CD14-positive monocyte (primary cell): ENCODE measurements around the gene SYNE3. TPM values are rescaled to one million over a fixed set of nuclear protein-coding genes. Genes with fewer than 3 reads are reported as not detected.

Source experiments
- DNase-seq, 3 donors: peaks; one replicate each; pipeline ENCODE4 v3.0.0-alpha.2; 2011 to 2022
- H2AFZ ChIP-seq: 2 replicates; pipeline ENCODE4 v1.6.0; 2012; ENCODE audit warnings: mild to moderate bottlenecking, low read depth, low read length, inconsistent platforms; ENCODE audit not compliant: insufficient read depth, poor library complexity, severe bottlenecking
- H3K27ac ChIP-seq, 2 donors: 1 replicate in 1 of 2; 2 replicates in 1 of 2; pipeline ENCODE4 v1.5.1; 2012 to 2013; ENCODE audit warnings: low read length in 2 of 2, control low read depth in 1 of 2, inconsistent platforms in 1 of 2, low read depth in 1 of 2, mild to moderate bottlenecking in 1 of 2
- H3K27me3 ChIP-seq, 2 donors: one replicate each; pipeline versions ENCODE4 v1.6.0 to v1.6.1; 2011 to 2013; ENCODE audit warnings: low read length in 2 of 2; ENCODE audit not compliant: control insufficient read depth in 2 of 2, insufficient read depth in 2 of 2
- H3K36me3 ChIP-seq, 2 donors: replicated peaks in 1 of 2; 1 replicate in 1 of 2; 2 replicates in 1 of 2; pipeline versions ENCODE4 v1.5.1 to v1.6.1; 2012 to 2013; ENCODE audit warnings: low read length in 2 of 2, control low read depth in 1 of 2, inconsistent platforms in 1 of 2, mild to moderate bottlenecking in 1 of 2; ENCODE audit not compliant: insufficient read depth in 2 of 2, control insufficient read depth in 1 of 2
- H3K4me1 ChIP-seq, 2 donors: 1 replicate in 1 of 2; 2 replicates in 1 of 2; pipeline versions ENCODE4 v1.5.1 to v1.6.1; 2012 to 2013; ENCODE audit warnings: low read length in 2 of 2, control low read depth in 1 of 2, inconsistent platforms in 1 of 2, mild to moderate bottlenecking in 1 of 2, moderate library complexity in 1 of 2; ENCODE audit not compliant: insufficient read depth in 2 of 2, control insufficient read depth in 1 of 2
- H3K4me2 ChIP-seq: replicated peaks from 2 replicates; pipeline ENCODE3; 2012; ENCODE audit warnings: low read length, moderate library complexity, mild to moderate bottlenecking; ENCODE audit not compliant: poor library complexity, severe bottlenecking; ENCODE audit errors: extremely low read depth
- H3K4me3 ChIP-seq, 3 experiments: fragments of 200-600 bp in 1 of 3; sonication (generic) in 1 of 3; replicated peaks in 1 of 3; 1 replicate in 2 of 3; 2 replicates in 1 of 3; pipeline ENCODE4 v1.5.1; 2011 to 2013; ENCODE audit warnings: low read length in 3 of 3, mild to moderate bottlenecking in 3 of 3, control low read depth in 2 of 3, low read depth in 2 of 3, inconsistent platforms in 1 of 3, moderate library complexity in 1 of 3
- H3K79me2 ChIP-seq: 2 replicates; pipeline ENCODE4 v1.6.0; 2012; ENCODE audit warnings: mild to moderate bottlenecking, control low read depth, inconsistent platforms, low read length, moderate library complexity; ENCODE audit not compliant: insufficient read depth
- H3K9ac ChIP-seq: 2 replicates; pipeline ENCODE4 v1.6.0; 2017; ENCODE audit warnings: low read length, mild to moderate bottlenecking; ENCODE audit not compliant: insufficient read depth, poor library complexity, severe bottlenecking
- H3K9me3 ChIP-seq, 2 donors: replicated peaks in 1 of 2; 1 replicate in 1 of 2; 2 replicates in 1 of 2; pipeline versions ENCODE4 v1.5.1 to v1.6.1; 2012 to 2013; ENCODE audit warnings: low read length in 2 of 2, control low read depth in 1 of 2; ENCODE audit not compliant: control insufficient read depth in 1 of 2, insufficient read depth in 1 of 2
- H4K20me1 ChIP-seq: 2 replicates; pipeline ENCODE4 v1.6.0; 2012; ENCODE audit warnings: mild to moderate bottlenecking, low read length, control low read depth, moderate library complexity; ENCODE audit not compliant: insufficient read depth
- H3K27ac Mint-ChIP-seq, 7 donors: one replicate each; pipeline ENCODE4 v1.8.0; 2020; ENCODE audit warnings: mild to moderate bottlenecking in 7 of 7, mixed read lengths in 7 of 7, moderate library complexity in 6 of 7, inconsistent platforms in 2 of 7
- H3K27me3 Mint-ChIP-seq, 3 donors: one replicate each; pipeline ENCODE4 v1.8.0; 2021 to 2022; ENCODE audit warnings: low read depth in 3 of 3, mild to moderate bottlenecking in 3 of 3, mixed read lengths in 3 of 3, moderate library complexity in 3 of 3, inconsistent platforms in 1 of 3
- H3K36me3 Mint-ChIP-seq, 2 donors: one replicate each; pipeline ENCODE4 v1.8.0; 2020; ENCODE audit warnings: mixed read lengths in 2 of 2, inconsistent platforms in 1 of 2, mild to moderate bottlenecking in 1 of 2
- H3K4me1 Mint-ChIP-seq: one replicate; pipeline ENCODE4 v1.8.0; 2020; ENCODE audit warnings: mild to moderate bottlenecking, mixed read lengths
- H3K4me3 Mint-ChIP-seq, 2 donors: one replicate each; pipeline ENCODE4 v1.8.0; 2020; ENCODE audit warnings: mild to moderate bottlenecking in 2 of 2, mixed read lengths in 2 of 2, moderate library complexity in 1 of 2
- H3K9me3 Mint-ChIP-seq, 7 donors: one replicate each; pipeline ENCODE4 v1.8.0; 2020 to 2022; ENCODE audit warnings: mixed read lengths in 7 of 7, mild to moderate bottlenecking in 6 of 7, moderate library complexity in 6 of 7, inconsistent platforms in 2 of 7
- CTCF ChIP-seq: fragments of 200-600 bp; IDR thresholded peaks from one replicate; pipeline ENCODE4 v1.8.0; 2022; ENCODE audit warnings: antibody characterized with exemption, mild to moderate bottlenecking
- WGBS: methylation state at CpG from one replicate; pipeline ENCODE4 v1.1.5; 2013; ENCODE audit warnings: missing lambda C conversion rate; ENCODE audit not compliant: insufficient coverage; 5-methylcytosine and 5-hydroxymethylcytosine counted together
- intact Hi-C, 2 donors: fragments of 100-400 bp; cut with micrococcal nuclease; formaldehyde crosslinking; loops; one replicate each; pipeline versions ENCODE4 v1.15.0 to v1.15.1; 2023
- polyA plus RNA-seq, 3 donors: library from polyadenylated mRNA; depleted of rRNA in 1 of 3; unstranded in 2 of 3; stranded (reverse) in 1 of 3; fragments of 300-500 nt in 2 of 3; fragments of >200 nt in 1 of 3; fragmentation: Illumina TruSeq in 2 of 3; gene quantifications; 1 replicate in 2 of 3; 2 replicates in 1 of 3; pipeline ENCODE4 v1.2.3, GENCODE V29; 2012 to 2021

The SYNE3 gene
- polyA plus RNA-seq, 3 donors: 2.6 to 26.1 (median 3.5) TPM

- H4K20me1 ChIP-seq: peaks cover 94% of the 10 kb centered on the region
- H3K4me3 Mint-ChIP-seq: no peak overlapping the region
- peaks cover 0 to 2% (median 0%) of the 10 kb centered on the region in 3 donors for H3K27me3 Mint-ChIP-seq
- 30% methylated on average over 8 of the region's 10 CpGs for WGBS
- H3K4me1 Mint-ChIP-seq: peaks cover 4% of the 10 kb centered on the region
- H3K4me3 ChIP-seq: no peak overlapping the region
- H3K4me1 ChIP-seq: no peaks in the 10 kb centered on the region
- H3K36me3 ChIP-seq: peaks cover 79 to 98% of the 10 kb centered on the region in 2 donors
- peak overlapping the region in 4 of 7 donors; percentile 24 to 85 (median 66) for H3K27ac Mint-ChIP-seq
- no peak overlapping the region for H3K9ac ChIP-seq
- peak overlapping the region in 1 of 2 donors; percentile 32 for H3K27ac ChIP-seq
- H3K9me3 Mint-ChIP-seq: peaks cover 0 to 5% (median 0%) of the 10 kb centered on the region in 7 donors
- no peaks in the 10 kb centered on the region for H3K27me3 ChIP-seq
- no peak overlapping the region for H2AFZ ChIP-seq
- intact Hi-C loops: no loop called here
- peaks cover 81 to 88% of the 10 kb centered on the region in 2 donors for H3K36me3 Mint-ChIP-seq
- peaks cover 64% of the 10 kb centered on the region for H3K79me2 ChIP-seq
- no peak overlapping the region for H3K4me2 ChIP-seq
- no peak for TF ChIP-seq CTCF
- H3K9me3 ChIP-seq: no peaks in the 10 kb centered on the region
- no peak for DNase-seq
Measured at GRCh38 chr14:95472819-95473251, 43.6 kb downstream of the SYNE3 start.

- peaks cover 85 to 96% of the 10 kb centered on the region in 2 donors for H3K36me3 Mint-ChIP-seq
- Histone ChIP-seq H3K4me3 (no peak overlapping the region), H3K79me2 (peaks cover 55% of the 10 kb centered on the region), H3K9me3 (no peaks in the 10 kb centered on the region), H2AFZ (no peak overlapping the region), H3K4me1 (no peaks in the 10 kb centered on the region), H3K4me2 (no peak overlapping the region), H3K27ac (no peak overlapping the region), H3K9ac (no peak overlapping the region), H3K36me3 (peaks cover 92 to 99% of the 10 kb centered on the region in 2 donors), H4K20me1 (peaks cover 94% of the 10 kb centered on the region), H3K27me3 (no peaks in the 10 kb centered on the region)
- H3K9me3 Mint-ChIP-seq: no peaks in the 10 kb centered on the region
- TF ChIP-seq CTCF: no peak
- DNase-seq: no peak
- intact Hi-C loops: no loop called here
- H3K4me3 Mint-ChIP-seq: no peak overlapping the region
- peaks cover 4% of the 10 kb centered on the region for H3K4me1 Mint-ChIP-seq
- 87% methylated on average over 3 of the region's 7 CpGs for WGBS
- H3K27me3 Mint-ChIP-seq: peaks cover 0 to 2% (median 0%) of the 10 kb centered on the region in 3 donors
- peak overlapping the region in 5 of 7 donors; percentile 18 to 73 (median 64) for H3K27ac Mint-ChIP-seq
Measured at GRCh38 chr14:95471476-95471875, 45.0 kb downstream of the SYNE3 start.
